NCI-H82 treated with DMSO at 0.1 percent for 48 hours (cell line): ENCODE data around the gene ZBTB25.

Experiments
- DNase-seq: peaks from one replicate; lab custom pipeline; 2025; ENCODE audit not compliant: unreplicated experiment; lab: John Stamatoyannopoulos, UW

ZBTB25 gene, protein sequence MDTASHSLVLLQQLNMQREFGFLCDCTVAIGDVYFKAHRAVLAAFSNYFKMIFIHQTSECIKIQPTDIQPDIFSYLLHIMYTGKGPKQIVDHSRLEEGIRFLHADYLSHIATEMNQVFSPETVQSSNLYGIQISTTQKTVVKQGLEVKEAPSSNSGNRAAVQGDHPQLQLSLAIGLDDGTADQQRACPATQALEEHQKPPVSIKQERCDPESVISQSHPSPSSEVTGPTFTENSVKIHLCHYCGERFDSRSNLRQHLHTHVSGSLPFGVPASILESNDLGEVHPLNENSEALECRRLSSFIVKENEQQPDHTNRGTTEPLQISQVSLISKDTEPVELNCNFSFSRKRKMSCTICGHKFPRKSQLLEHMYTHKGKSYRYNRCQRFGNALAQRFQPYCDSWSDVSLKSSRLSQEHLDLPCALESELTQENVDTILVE

DNA sequence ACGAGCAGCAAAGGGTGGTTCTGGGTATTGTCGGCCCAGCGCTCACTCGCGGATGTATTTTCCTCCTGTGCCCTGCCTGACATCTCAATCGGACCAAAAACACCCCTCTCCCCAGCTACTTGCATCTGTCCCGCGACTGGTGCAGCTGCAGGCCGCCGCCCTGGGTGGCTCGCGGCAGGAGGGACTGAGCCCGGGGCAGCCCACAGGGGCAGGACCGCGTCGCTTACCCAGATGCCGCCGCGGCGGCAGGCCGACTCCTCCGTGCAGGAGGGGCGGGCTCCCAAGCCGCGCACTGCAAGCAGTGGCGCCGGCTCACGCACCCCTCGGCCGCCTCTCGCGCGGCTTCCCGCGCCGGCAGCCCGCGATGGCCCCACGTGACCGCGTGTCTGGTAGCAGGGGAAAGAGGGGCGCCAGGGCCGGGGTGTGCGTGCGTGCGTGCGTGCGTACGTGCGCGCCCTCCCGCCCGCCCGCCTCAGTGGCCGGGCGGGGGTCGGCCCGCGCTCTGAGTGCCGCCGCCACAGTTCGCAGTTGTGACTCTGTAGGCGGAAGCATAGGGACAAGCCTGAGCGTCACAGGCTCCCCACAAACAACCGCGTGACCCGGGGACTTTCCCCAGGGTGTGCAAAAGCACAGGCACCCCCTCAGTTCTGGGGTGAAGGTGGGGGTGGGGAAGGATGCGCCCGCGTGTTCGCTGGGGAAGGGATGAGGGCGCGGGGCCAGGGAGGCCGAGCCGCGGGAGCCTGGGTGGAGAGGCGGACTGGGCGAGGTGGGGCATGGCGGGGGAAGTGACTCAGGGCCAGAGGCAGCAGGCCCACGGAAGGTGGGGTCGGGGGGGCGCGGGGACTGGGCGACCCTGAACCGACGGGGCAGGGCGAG is at the start of gene ZBTB25:
Gene ZBTB25, minus strand, starts transcription at position 405 of the 876 bp plus-strand sequence. CDS start 13,305 bp downstream, outside the sequence.
- DNase-seq = peak; percentile 42

DNA sequence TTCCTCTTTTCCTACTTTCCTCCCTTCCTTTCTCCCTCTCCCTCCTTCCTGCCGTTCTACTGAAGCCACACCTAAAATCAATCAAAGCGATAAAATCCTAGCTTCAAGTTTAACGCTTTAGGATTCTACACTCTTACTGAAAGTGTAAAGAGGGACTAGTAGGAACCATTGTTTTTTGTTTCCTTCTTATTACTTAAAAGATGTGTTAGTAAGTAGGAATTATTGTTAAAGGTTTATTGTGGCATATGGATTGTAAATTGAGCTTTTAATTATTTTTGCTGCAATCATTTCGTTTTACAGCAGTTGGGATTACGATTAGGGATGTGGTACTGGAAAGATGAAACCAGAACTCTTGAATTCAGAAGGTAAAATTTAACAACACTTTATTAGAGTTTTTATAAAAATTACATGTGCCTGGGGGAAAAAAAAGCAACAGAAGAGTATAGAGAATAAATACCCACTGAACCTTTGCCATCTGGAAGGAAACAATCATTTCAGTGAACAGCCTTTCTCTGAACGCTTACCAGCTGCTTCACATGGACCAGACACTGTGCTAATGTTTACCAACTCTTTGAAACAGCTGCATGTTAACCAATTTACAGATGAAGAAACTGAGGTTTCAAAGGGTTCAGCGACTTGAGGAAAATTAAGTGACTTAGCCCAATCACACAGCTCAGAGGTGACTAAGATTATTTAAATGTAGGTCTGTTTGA is 47.1 kb upstream of the ZBTB25 start:
- DNase-seq = no peak

DNA sequence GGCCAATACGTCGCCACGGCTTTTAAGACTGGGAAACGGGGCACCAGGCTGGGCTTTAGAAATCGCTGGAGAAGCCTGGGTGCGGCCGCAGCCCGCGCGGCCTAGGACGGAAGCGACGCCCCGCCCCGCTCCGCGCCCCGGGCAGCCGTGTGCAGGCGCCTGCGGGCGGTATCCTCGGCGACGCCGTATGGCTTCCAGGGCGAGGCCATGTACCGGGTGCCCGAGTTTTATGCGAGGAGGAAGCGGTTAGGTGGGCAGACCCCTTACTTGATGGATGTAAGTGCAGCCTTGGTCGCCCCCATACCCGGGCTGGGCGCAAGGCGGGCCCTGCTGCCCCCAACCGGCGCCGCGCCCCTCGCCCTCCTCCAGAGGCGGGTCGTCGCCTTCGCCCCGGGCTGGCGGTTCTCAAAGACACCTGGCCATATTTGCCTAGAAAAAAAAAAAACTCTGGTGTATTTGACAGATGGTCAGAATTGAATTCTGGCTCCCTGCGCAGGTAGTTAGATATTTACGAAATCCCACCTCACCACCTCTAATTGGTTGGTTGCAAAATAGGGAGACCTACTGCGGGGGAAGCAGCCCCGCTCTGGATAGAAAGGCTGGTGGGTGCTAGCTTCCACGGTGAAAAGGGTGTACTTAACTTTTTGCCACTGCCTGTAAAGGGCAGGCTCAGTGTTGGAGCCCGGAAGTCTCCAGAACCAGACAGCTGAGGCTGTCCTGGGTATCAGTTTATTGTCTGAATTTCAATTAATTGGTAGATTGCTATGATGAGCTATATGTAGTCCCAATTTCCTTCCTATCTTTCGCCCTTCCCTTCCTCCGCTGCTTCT is 46.4 kb upstream of the ZBTB25 start, which contains the start of gene PPP1R36:
Gene PPP1R36, plus strand, starts transcription at position 171 of the 830 bp plus-strand sequence. Its CDS starts 37 bp downstream, at position 208.
- DNase-seq = no peak

DNA sequence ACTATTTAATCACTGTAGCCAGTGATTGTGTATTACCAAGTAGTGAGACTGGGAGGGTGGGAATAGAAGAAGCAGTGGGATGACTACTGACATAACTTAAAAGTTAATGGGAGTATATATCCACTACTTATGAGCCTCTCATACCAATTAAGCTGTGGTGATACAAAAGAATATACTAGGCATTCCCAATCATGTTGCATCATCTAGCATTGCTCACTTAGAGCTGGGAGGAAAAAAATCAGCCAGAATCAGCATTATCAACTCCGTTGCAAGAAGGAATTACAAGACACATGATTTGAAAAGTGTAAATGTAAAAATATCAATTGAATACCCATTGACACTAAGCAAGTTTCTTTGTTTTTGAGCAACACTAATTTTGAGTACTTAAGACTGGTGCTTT is 45.4 kb upstream of the ZBTB25 start:
- no peak for DNase-seq

DNA sequence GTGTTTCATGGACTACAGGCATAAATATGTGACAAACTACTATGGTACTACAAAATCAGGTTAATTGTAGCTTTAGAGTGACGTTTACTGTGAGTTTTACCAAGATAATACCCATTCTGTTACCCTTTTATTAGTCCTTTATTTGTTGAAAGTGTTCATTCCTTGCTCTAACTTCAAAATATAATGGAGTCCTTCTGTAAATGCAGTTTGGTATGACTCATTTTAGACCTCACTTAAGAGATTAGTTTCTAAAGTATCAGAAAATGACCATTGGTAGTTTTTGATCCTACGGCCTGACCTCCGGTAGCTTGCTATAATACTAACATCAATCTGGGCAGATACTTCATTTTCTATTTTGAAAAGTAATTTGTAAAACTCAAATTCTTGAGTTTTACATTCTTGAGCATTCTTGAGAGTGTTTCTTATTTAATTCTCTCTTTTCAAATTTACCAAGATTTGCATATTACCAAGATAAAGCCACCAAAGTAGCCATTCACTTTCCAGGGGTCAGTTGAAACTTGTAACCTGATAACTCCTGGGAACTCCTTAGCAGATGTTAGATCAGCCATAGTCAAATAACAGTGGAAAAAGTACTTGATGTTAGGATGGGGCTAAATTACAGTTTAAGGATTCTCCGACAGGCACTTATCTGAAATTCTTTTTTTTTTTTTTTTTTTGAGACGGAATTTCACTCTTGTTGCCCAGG is 41.1 kb upstream of the ZBTB25 start:
- DNase-seq = no peak

DNA sequence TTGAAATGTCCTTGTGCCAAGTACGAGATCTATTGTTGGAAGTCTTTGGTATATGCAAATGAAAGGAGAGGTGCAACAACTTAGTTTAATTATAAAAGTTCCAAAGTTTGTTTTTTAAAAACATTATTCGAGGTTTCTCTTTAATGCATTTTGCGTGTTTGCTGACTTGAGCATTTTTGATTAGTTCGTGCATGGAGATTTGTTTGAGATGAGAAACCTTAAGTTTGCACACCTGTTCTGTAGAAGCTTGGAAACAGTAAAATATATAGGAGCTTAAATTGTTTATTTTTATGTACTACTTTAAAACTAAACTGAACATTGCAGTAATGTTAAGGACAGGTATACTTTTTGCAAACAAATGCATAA is 39.2 kb upstream of the ZBTB25 start:
- DNase-seq = no peak

DNA sequence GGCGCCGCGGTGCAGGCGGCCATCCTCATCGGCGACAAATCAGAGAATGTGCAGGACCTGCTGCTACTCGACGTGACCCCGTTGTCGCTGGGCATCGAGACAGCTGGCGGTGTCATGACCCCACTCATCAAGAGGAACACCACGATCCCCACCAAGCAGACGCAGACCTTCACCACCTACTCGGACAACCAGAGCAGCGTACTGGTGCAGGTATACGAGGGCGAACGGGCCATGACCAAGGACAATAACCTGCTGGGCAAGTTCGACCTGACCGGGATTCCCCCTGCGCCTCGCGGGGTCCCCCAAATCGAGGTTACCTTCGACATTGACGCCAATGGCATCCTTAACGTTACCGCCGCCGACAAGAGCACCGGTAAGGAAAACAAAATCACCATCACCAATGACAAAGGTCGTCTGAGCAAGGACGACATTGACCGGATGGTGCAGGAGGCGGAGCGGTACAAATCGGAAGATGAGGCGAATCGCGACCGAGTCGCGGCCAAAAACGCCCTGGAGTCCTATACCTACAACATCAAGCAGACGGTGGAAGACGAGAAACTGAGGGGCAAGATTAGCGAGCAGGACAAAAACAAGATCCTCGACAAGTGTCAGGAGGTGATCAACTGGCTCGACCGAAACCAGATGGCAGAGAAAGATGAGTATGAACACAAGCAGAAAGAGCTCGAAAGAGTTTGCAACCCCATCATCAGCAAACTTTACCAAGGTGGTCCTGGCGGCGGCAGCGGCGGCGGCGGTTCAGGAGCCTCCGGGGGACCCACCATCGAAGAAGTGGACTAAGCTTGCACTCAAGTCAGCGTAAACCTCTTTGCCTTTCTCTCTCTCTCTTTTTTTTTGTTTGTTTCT is 38.6 kb upstream of the ZBTB25 start:
- no peak for DNase-seq

DNA sequence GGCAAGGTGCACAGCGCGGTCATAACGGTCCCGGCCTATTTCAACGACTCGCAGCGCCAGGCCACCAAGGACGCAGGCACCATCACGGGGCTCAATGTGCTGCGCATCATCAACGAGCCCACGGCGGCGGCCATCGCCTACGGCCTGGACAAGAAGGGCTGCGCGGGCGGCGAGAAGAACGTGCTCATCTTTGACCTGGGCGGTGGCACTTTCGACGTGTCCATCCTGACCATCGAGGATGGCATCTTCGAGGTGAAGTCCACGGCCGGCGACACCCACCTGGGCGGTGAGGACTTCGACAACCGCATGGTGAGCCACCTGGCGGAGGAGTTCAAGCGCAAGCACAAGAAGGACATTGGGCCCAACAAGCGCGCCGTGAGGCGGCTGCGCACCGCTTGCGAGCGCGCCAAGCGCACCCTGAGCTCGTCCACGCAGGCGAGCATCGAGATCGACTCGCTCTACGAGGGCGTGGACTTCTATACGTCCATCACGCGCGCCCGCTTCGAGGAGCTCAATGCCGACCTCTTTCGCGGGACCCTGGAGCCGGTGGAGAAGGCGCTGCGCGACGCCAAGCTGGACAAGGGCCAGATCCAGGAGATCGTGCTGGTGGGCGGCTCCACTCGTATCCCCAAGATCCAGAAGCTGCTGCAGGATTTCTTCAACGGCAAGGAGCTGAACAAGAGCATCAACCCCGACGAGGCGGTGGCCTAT is 37.8 kb upstream of the ZBTB25 start:
- no peak for DNase-seq

DNA sequence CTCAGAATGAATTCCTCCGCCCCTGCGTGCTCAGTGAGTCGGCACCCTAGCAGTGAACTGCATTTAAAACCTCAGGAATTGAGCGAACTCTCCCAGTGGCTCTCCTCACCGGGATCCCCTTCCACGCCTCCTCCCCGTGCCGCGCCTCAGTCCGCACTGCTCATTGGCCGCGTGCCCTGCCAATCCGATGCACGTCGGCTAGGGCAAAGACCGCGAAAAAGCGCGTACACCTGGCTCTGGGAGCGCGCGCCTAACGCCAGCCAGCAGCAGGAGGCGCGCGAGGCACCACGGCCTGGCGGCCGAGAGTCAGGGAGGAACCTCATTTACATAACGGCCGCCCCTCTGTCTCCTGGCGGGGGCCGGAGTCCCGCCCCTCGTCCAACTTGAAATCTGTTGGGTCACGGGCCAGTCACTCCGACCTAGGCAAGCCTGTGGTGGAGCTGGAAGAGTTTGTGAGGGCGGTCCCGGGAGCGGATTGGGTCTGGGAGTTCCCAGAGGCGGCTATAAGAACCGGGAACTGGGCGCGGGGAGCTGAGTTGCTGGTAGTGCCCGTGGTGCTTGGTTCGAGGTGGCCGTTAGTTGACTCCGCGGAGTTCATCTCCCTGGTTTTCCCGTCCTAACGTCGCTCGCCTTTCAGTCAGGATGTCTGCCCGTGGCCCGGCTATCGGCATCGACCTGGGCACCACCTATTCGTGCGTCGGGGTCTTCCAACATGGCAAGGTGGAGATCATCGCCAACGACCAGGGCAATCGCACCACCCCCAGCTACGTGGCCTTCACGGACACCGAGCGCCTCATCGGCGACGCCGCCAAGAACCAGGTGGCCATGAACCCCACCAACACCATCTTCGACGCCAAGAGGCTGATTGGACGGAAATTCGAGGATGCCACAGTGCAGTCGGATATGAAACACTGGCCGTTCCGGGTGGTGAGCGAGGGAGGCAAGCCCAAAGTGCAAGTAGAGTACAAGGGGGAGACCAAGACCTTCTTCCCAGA is 36.9 kb upstream of the ZBTB25 start, which contains the start of gene HSPA2:
Gene HSPA2, plus strand, starts transcription at position 534 of the 995 bp plus-strand sequence. Its CDS starts 109 bp downstream, at position 643.
- no peak for DNase-seq

DNA sequence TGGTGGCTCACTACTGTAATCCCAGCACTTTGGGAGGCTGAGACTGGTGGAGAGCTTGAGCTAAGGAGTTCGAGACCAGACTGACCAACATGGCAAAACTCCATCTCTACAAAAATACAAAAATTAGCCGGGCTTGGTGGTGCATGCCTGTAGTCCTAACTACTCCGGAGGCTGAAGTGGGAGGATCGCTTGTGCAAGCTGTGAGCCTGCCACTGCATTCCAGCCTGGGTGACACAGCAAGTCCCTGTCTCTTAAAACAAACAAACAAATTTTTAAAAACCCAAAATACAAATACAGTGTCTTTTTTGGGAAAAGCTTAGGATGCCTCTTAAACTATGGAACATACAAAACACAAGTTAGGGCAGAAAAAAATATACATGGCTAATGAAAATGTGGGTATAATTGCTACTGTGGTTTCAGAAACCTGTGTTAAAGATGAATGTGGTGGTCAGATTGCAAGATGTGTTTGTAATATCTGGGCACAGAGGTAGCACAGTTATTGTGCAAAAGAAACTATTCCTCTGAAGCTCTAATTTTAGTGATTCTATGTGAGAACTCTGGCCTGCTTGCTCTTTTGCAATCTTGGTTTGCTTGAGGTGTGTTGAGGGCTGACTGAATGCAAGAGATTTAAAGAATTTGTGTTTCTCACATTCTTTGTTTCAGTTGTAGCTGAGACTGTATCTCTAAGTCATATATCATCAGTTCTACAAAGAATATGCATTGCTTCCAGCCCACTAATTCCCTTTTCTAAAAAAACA is 33.0 kb upstream of the ZBTB25 start:
- DNase-seq = no peak

DNA sequence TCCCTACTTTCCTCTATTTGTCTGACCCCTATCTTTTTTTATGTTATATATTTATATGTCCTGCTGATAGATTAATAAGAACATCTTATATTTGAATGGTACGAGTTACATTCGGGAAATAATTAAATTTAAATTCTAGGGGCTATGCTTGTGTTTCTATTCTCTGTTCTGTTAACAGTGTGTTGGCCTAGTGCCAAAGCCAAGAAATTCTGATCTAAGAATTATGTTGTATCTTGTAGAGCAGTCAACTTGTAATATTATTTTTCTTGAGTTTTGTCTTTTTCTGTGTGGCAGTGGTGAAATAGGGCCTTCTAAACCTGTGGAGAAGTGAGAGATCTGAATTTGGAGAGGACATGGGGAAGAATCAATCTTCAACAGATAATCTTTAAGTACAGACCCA is 27.9 kb upstream of the ZBTB25 start:
- DNase-seq = no peak

DNA sequence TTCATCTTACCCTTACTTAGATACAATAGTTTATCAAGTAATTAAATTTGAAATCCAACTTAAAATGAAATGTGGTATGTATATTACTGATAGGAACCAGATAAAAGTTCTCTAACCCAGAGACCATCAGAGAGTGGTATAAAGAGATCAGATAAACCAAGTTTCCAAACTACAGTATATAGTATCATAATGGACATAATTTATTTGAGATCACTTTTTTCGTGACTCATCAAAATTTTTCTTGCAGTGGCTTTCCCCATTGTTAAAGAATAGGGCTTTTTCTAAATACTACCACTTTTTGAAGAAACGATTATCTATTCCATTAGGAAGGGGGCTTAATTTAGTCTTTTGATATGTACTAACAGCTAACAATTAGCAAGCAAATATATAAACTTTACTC is 21.7 kb upstream of the ZBTB25 start:
- no peak for DNase-seq

DNA sequence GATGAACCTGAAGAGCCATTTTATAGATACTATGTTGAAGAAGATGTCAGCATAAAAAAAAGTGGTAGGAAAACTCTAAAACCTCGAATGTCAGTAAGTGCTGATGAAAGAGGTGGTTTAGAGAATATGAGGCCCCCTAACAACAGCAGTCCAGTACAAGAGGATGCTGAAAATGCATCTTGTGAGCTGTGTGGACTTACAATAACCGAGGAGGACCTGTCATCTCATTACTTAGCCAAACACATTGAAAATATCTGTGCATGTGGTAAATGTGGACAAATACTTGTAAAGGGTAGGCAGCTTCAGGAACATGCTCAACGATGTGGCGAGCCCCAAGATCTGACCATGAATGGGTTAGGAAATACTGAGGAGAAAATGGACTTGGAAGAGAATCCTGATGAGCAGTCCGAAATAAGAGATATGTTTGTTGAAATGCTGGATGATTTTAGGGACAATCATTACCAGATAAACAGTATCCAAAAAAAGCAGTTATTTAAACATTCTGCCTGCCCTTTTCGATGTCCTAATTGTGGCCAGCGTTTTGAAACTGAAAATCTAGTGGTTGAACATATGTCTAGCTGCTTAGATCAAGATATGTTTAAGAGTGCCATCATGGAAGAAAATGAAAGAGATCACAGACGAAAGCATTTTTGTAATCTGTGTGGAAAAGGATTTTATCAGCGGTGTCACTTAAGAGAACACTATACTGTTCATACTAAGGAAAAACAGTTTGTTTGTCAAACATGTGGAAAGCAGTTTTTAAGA is 19.1 kb upstream of the ZBTB25 start:
- DNase-seq = no peak

DNA sequence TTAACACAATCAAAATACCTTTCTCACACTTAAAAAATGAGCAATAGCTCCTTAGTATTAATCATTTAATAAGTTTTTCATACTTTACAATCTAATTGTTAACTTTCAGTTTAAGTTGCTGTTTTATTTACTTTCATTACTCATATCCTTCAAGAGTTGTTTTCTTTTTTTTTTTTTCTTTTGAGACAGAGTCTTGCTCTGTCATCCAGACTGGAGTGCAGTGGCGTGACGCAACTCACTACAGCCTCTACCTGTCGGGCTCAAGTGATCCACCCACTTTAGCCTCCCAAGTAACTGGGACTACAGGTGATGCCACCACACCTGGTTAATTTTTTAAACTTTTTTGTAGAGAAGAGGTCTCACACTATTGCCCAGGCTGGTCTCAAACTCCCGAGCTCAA is 17.1 kb upstream of the ZBTB25 start:
- no peak for DNase-seq

DNA sequence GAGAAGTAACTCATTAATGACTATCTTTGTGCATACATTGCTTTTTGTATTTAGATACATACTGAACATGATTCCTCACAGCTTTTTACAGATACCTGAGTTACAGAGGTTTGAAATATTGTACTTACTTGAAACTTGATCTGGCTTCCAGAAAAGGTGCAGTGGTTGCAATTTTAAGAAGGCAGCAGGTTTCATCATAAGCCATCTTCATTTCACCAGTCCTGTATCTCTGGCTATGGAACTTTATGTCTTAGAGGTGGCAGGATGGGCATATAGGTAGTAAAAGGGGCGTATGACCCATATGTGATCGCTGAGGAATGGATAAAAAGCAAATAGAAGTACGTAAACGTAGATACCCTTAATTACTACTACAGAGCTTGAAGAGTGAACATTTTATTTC is 14.6 kb upstream of the ZBTB25 start:
- DNase-seq = no peak
